ENCODE measurements around the gene TMEM33. TPM values are rescaled to one million over a fixed set of nuclear protein-coding genes. Genes with fewer than 3 reads are reported as not detected.

TMEM33 gene
- total and polyA plus RNA-seq, 2 of the 8 experiments (the other 6 are each of a cell fraction or from before 2014, with no cell fraction given) = 72.5 to 94.4 TPM

DNA sequence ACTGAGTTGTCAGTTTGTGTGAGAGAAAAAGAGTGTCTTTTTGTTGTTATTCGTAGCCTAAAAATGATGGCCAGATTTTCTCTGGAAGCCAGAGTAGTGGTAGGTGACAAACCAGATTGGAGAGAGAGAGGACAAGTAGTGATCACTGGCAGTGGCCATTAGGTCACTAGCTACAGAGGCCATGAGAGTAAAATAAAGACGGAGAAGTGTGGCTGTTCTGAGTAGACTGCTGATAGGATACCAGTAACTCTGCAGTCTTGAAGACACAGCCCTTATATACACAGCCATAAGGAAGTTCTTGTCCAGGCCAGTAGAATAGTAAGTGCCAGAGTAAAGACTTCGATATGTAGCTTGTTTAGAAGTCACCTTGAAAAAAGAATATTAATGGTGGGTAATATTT is 62.8 kb downstream of the TMEM33 start:
- Histone ChIP-seq H3K79me1 (ENCODE audit: low read depth, low read length) (peaks cover 3% of the 10 kb centered on the region; the same call in 1 of the 2 replicates), H3K18ac (ENCODE audit: extremely low read depth, low read length) (no peak overlapping the region), H2AFZ (ENCODE audit: low read length) (no peak overlapping the region), H2BK20ac (ENCODE audit: low read length) (no peak overlapping the region), H4K5ac (ENCODE audit: insufficient read length, low read depth, low read length) (no peak overlapping the region), H3K27me3 (replicated peaks in 1 of 4; ENCODE audit: control insufficient read depth in 3 of 4, extremely low read depth in 1 of 4, insufficient read depth in 3 of 4, low read length in 3 of 4) (no peaks in the 10 kb centered on the region), H2AK5ac (ENCODE audit: low read depth, low read length) (no peak overlapping the region), H3K23ac (ENCODE audit: insufficient read length) (no peak overlapping the region), H3K4me3 (ENCODE audit: extremely low read depth in 1 of 4, insufficient read depth in 2 of 4, low read depth in 3 of 4, low read length in 4 of 4) (no peak overlapping the region), H3K14ac (ENCODE audit: insufficient read length) (no peak overlapping the region), H4K91ac (replicated peaks; ENCODE audit: insufficient read length, low read length) (no peak overlapping the region), H2BK120ac (replicated peaks; ENCODE audit: low read depth, low read length) (no peak overlapping the region), H2BK12ac (ENCODE audit: low read depth, low read length) (no peak overlapping the region), H3K56ac (replicated peaks; ENCODE audit: insufficient read length, low read depth, low read length) (no peak overlapping the region), H3K4me2 (ENCODE audit: insufficient read depth in 1 of 2, low read depth in 2 of 2, low read length in 2 of 2) (no peak overlapping the region), H3K4ac (replicated peaks; ENCODE audit: insufficient read length, low read depth, low read length) (no peak overlapping the region), H4K20me1 (replicated peaks in 1 of 2; ENCODE audit: control insufficient read depth in 1 of 2, insufficient read depth in 2 of 2, low read length in 2 of 2) (peaks cover 0 to 3% of the 10 kb centered on the region in 2 experiments), H3K9me3 (ENCODE audit: insufficient read depth in 2 of 2, low read depth in 1 of 2, low read length in 1 of 2) (no peaks in the 10 kb centered on the region), H3K9ac (replicated peaks in 1 of 4; ENCODE audit: extremely low read depth in 1 of 4, low read depth in 3 of 4, low read length in 3 of 4) (no peak overlapping the region), H3K27ac (ENCODE audit: low read depth, low read length) (no peak overlapping the region), H3K23me2 (ENCODE audit: low read depth, low read length) (no peaks in the 10 kb centered on the region), H2BK15ac (ENCODE audit: low read length) (no peak overlapping the region), H3K79me2 (ENCODE audit: control insufficient read depth in 1 of 2, insufficient read depth in 2 of 2, low read length in 2 of 2) (peaks cover 0 to 53% of the 10 kb centered on the region in 2 experiments; a peak in 2 of 4 replicates), H3K4me1 (replicated peaks in 1 of 4; ENCODE audit: control insufficient read depth in 3 of 4, insufficient read depth in 4 of 4, low read length in 3 of 4) (no peaks in the 10 kb centered on the region), H4K8ac (ENCODE audit: extremely low read depth, insufficient read depth, low read length) (no peak overlapping the region), H2BK5ac (ENCODE audit: low read depth, low read length) (no peak overlapping the region), H3K36me3 (ENCODE audit: control insufficient read depth in 2 of 4, insufficient read depth in 4 of 4, low read length in 3 of 4) (peaks cover 0 to 9% (median 1%) of the 10 kb centered on the region in 4 experiments; a peak in 3 of 8 replicates)
- DNase-seq (ENCODE audit: low read depth in 1 of 2, low spot score in 2 of 2) (no peak), FAIRE-seq (no peak)
- 86% methylated on average over 3 of the region's 3 CpGs; no CpG with 5 or more reads in 1 of the 2 experiments for WGBS, 2 experiments (ENCODE audit: extremely low coverage in 1 of 2, insufficient coverage in 1 of 2, insufficient read length in 1 of 2, insufficient replicate concordance in 2 of 2, low coverage in 1 of 2, low lambda C conversion rate in 2 of 2, missing lambda C conversion rate in 1 of 2)
- CTCF ChIA-PET (ENCODE audit: partially characterized antibody) = interaction anchor here (1.1 kb wide), 1 partner anchor 37 kb away, joined by 3 read pairs; no protein-coding TSS in a partner anchor
- POLR2A ChIA-PET (ENCODE audit: partially characterized antibody) = interaction anchor here (0.7 kb wide), 1 partner anchor 51 kb away, joined by 3 read pairs; no protein-coding TSS in a partner anchor
- TF ChIP-seq KDM4A (IDR thresholded peaks at IDR 0.05; ENCODE audit: low read depth, low read length, severe bottlenecking) = no peak
- no peak for TF ChIP-seq SP1 (IDR thresholded peaks at IDR 0.05; ENCODE audit: low read depth, low read length)
- no peak for TF ChIP-seq TCF12 (IDR thresholded peaks at IDR 0.05; ENCODE audit: low read depth, low read length)
- no peak for TF ChIP-seq RAD21 (IDR thresholded peaks at IDR 0.05 in 1 of 2, conservative IDR thresholded peaks at IDR 0.05 in 1 of 2; ENCODE audit: low read depth in 2 of 2, low read length in 2 of 2)
- TF ChIP-seq NRF1 (IDR thresholded peaks at IDR 0.05; ENCODE audit: low read depth, low read length) = no peak
- TF ChIP-seq SAP30 (IDR thresholded peaks at IDR 0.05; ENCODE audit: insufficient read depth, insufficient replicate concordance, low read length) = no peak
- no peak for TF ChIP-seq KDM5A (IDR thresholded peaks at IDR 0.05; ENCODE audit: low read length)
- TF ChIP-seq PHF8 (conservative IDR thresholded peaks at IDR 0.05; ENCODE audit: low read depth, low read length) = no peak
- TF ChIP-seq JUN (IDR thresholded peaks at IDR 0.05; ENCODE audit: low read depth, low read length) = no peak
- no peak for TF ChIP-seq CREB1 (IDR thresholded peaks at IDR 0.05)
- no peak for TF ChIP-seq HDAC2 (IDR thresholded peaks at IDR 0.05; ENCODE audit: borderline replicate concordance in 1 of 2, low read depth in 2 of 2, low read length in 2 of 2)
- TF ChIP-seq GTF2F1 (IDR thresholded peaks at IDR 0.05; ENCODE audit: borderline replicate concordance, low read depth, low read length) = no peak
- TF ChIP-seq BCL11A (IDR thresholded peaks at IDR 0.05; ENCODE audit: low read depth in 2 of 2, low read length in 2 of 2) = no peak
- TF ChIP-seq JUND (IDR thresholded peaks at IDR 0.05; ENCODE audit: low read length) = no peak

All from H1 (cell line).